Esophagus squamous epithelium (tissue), 4 donors: ENCODE results near the gene DLGAP1.

ENCODE experiments used
- POLR2A ChIP-seq, 4 donors: fragments of 450-650 bp; IDR thresholded peaks; one replicate each; pipeline ENCODE4 v1.6.1; 2017; ENCODE audit warnings: antibody characterized with exemption in 4 of 4, mild to moderate bottlenecking in 4 of 4, moderate library complexity in 3 of 4
- TF ChIP-seq, protein P1 (sequence below), 6 experiments: fragments of 450-650 bp in 4 of 6; fragments of 200-600 bp in 2 of 6; sonication (generic) in 2 of 6; IDR thresholded peaks; one replicate each; pipeline ENCODE4 v1.5.1; 2016 to 2019; ENCODE audit warnings: antibody characterized with exemption in 6 of 6, mild to moderate bottlenecking in 4 of 6, moderate library complexity in 4 of 6

DNA sequence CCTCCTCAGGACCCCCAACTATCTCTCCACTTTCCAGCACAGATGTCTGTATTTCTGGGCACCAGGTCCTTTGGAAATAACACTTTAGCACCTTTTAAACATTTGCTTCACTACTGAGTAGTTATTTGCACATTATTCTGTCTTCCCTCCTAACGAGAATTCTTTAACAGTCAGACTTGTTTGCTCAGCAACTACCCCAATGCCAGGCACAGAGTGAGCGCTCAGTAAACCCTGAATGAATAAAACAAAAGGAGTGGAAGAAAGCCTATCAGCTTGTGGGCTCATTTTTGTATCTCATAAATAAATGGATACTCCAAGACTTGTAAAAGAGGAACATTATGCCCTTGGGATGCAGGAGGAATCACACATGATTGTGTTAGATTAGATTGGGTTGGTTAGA is 554.8 kb downstream of the DLGAP1 start:
- TF ChIP-seq, protein P1, sequence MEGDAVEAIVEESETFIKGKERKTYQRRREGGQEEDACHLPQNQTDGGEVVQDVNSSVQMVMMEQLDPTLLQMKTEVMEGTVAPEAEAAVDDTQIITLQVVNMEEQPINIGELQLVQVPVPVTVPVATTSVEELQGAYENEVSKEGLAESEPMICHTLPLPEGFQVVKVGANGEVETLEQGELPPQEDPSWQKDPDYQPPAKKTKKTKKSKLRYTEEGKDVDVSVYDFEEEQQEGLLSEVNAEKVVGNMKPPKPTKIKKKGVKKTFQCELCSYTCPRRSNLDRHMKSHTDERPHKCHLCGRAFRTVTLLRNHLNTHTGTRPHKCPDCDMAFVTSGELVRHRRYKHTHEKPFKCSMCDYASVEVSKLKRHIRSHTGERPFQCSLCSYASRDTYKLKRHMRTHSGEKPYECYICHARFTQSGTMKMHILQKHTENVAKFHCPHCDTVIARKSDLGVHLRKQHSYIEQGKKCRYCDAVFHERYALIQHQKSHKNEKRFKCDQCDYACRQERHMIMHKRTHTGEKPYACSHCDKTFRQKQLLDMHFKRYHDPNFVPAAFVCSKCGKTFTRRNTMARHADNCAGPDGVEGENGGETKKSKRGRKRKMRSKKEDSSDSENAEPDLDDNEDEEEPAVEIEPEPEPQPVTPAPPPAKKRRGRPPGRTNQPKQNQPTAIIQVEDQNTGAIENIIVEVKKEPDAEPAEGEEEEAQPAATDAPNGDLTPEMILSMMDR (IDR thresholded peaks at IDR 0.05) = no peak
- no peak for TF ChIP-seq POLR2A (IDR thresholded peaks at IDR 0.05)
